ENCODE data around the gene PROC. TPM values are rescaled to one million over a fixed set of nuclear protein-coding genes. Genes with fewer than 3 reads are reported as not detected.

PROC gene
- total RNA-seq, 1 experiment from 2014 or later = 0.58 TPM

DNA sequence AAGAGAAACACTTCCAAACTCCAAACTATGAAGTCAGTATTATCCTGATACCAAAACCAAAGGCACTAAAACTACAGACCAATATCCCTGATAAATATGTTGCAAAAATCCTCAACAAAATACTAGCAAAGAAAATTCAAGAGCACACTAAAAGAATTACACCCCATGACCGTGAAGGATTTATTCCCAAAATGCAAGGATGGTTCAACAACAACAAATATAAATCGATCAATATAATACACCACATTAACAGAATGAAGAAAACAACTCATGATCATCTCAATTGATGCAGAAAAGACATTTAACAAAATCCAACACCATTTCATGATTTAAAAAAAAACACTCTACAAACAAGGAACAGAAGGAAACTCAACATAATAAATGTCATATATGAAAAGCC, 57.6 kb downstream of the PROC start:
- no peak for TF ChIP-seq EZH2phosphoT487 (IDR thresholded peaks at IDR 0.05; ENCODE audit: borderline replicate concordance, low read length)
- TF ChIP-seq EZH2 (IDR thresholded peaks at IDR 0.05; ENCODE audit: low read length, unreplicated experiment) = no peak
- no peak for TF ChIP-seq CTCF (conservative IDR thresholded peaks at IDR 0.05; ENCODE audit: low read depth, low read length)
- H3K9ac ChIP-seq (ENCODE audit: low read length) = no peak overlapping the region
- no peaks in the 10 kb centered on the region for H4K20me1 ChIP-seq (ENCODE audit: low read length)
- no peak for ATAC-seq
- H3K4me3 ChIP-seq (ENCODE audit: low read length) = no peak overlapping the region
- H3K27me3 ChIP-seq (ENCODE audit: low read length) = no peaks in the 10 kb centered on the region
- intact Hi-C loops (cut with micrococcal nuclease) = no loop called here
- H3K9me3 ChIP-seq (ENCODE audit: low read length) = no peaks in the 10 kb centered on the region
- H3K27ac ChIP-seq (ENCODE audit: low read length) = no peak overlapping the region
- no peak overlapping the region for H3K4me2 ChIP-seq (ENCODE audit: low read length)
- H3K79me2 ChIP-seq (ENCODE audit: low read length) = no peaks in the 10 kb centered on the region
- no TSS peak for BruUV-seq (replicated peaks)
- no peak overlapping the region for H2AFZ ChIP-seq (ENCODE audit: low read length)
- no peak for DNase-seq
- CTCF ChIA-PET = no interaction called here
- peaks cover 10% of the 10 kb centered on the region for H3K36me3 ChIP-seq (ENCODE audit: low read depth, low read length)
- POLR2A ChIA-PET (ENCODE audit: unreplicated experiment) = no interaction called here
- H3K9me2 ChIP-seq (replicated peaks; ENCODE audit: low read length) = no peaks in the 10 kb centered on the region
- H3K4me1 ChIP-seq (ENCODE audit: insufficient read depth, low read length) = no peaks in the 10 kb centered on the region
- no peaks in the 10 kb centered on the region for H3F3A ChIP-seq (ENCODE audit: low read length, unreplicated experiment)

Small RNA genes lying within 50 kb of the gene (microRNA-seq; reads per million reads assigned to microRNA genes)
- not detected for gene MIR4783 (ENCODE audit: unreplicated experiment)

Other genes starting within 250 kb of the PROC start
- gene CYP27C1, start 198.1 kb upstream of the PROC start, total RNA-seq (2014; rRNA removed) = 0.36 and 1.2 TPM in 2 replicates
- 39.0 and 44.3 TPM in 2 replicates for gene ERCC3, start 124.3 kb upstream of the PROC start, total RNA-seq (2014; rRNA removed)
- gene MAP3K2, start 30.5 kb upstream of the PROC start, total RNA-seq (2014; rRNA removed) = 54.6 and 64.7 TPM in 2 replicates
- 51.4 and 63.6 TPM in 2 replicates for gene IWS1, start 108.1 kb downstream of the PROC start, total RNA-seq (2014; rRNA removed)
- gene MYO7B, start 117.3 kb downstream of the PROC start, total RNA-seq (2014; rRNA removed) = 28.0 and 37.8 TPM in 2 replicates
- 0.92 and 1.0 TPM in 2 replicates for gene GPR17, start 227.7 kb downstream of the PROC start, total RNA-seq (2014; rRNA removed)

Measured in PC-3 (cell line).